Prostate gland (tissue), 2 donors: ENCODE results near the gene RUFY4.

ENCODE experiments used
- POLR2AphosphoS5 ChIP-seq: sonication (generic); formaldehyde crosslinking; IDR thresholded peaks from one replicate; pipeline ENCODE4 v1.6.1; 2017; ENCODE audit warnings: antibody characterized with exemption
- TF ChIP-seq, protein P1 (sequence below), 4 experiments: fragments of 200-600 bp in 2 of 4; fragments of 450-650 bp in 2 of 4; sonication (generic) in 2 of 4; IDR thresholded peaks; 1 replicate in 3 of 4; 2 replicates in 1 of 4; pipeline ENCODE4 v1.5.1; 2016 to 2019; ENCODE audit warnings: antibody characterized with exemption in 4 of 4, mild to moderate bottlenecking in 2 of 4, moderate library complexity in 2 of 4

DNA sequence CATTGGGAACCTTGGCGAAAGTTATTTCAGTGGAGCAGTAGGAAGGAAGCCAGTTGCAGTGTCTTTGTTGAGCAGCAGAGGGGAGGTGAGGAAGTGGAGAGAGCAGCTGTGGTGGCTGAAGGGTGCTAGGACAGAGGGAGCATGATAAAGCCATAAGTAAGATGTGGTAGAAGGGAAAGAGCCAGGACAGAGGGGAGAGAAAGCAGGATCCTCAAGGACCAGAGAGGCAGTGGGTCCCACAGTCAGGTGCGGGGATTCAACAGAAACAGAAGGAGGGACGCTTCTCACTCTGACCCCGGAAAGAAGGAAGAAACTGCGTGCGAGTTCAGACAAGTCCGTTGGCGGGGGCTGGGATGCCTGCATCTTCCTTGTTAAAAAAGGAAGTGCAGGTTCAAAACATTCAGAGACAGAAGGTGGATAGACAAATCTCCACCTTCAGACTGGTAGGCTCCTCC is 56.6 kb downstream of the RUFY4 start, which contains the start of gene CXCR2:
- TF ChIP-seq, protein P1, sequence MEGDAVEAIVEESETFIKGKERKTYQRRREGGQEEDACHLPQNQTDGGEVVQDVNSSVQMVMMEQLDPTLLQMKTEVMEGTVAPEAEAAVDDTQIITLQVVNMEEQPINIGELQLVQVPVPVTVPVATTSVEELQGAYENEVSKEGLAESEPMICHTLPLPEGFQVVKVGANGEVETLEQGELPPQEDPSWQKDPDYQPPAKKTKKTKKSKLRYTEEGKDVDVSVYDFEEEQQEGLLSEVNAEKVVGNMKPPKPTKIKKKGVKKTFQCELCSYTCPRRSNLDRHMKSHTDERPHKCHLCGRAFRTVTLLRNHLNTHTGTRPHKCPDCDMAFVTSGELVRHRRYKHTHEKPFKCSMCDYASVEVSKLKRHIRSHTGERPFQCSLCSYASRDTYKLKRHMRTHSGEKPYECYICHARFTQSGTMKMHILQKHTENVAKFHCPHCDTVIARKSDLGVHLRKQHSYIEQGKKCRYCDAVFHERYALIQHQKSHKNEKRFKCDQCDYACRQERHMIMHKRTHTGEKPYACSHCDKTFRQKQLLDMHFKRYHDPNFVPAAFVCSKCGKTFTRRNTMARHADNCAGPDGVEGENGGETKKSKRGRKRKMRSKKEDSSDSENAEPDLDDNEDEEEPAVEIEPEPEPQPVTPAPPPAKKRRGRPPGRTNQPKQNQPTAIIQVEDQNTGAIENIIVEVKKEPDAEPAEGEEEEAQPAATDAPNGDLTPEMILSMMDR (IDR thresholded peaks at IDR 0.05) = peak in 1 of 4 experiments; percentile 36
- no peak for TF ChIP-seq POLR2AphosphoS5
